Keratinocyte (primary cell): ENCODE measurements around the gene QRSL1. TPM values are rescaled to one million over a fixed set of nuclear protein-coding genes. Genes with fewer than 3 reads are reported as not detected.

ENCODE experiments used
- DNase-seq: peaks from one replicate; pipeline ENCODE4 v3.0.0-alpha.2; 2011; ENCODE audit warnings: low read depth, missing footprints, low spot score
- FAIRE-seq: peaks from 2 replicates; lab custom pipeline; 2011; peaks lifted over from hg19 to GRCh38; lab: Jason Lieb, UNC
- H2AFZ ChIP-seq: 2 replicates; pipeline ENCODE4 v1.6.0; 2012; ENCODE audit warnings: low read length, control low read depth, inconsistent platforms; ENCODE audit not compliant: control insufficient read depth
- H3K27ac ChIP-seq: 2 replicates; pipeline ENCODE4 v1.5.1; 2011; ENCODE audit warnings: low read length; ENCODE audit not compliant: control insufficient read depth, insufficient read depth
- H3K27me3 ChIP-seq: 3 replicates; pipeline ENCODE4 v1.6.0; 2011; ENCODE audit warnings: low read length; ENCODE audit not compliant: control insufficient read depth, insufficient read depth; ENCODE audit errors: extremely low read depth
- H3K36me3 ChIP-seq, 2 experiments: 2 replicates in 1 of 2; 3 replicates in 1 of 2; pipeline ENCODE4 v1.5.1; 2011; ENCODE audit warnings: low read length in 2 of 2, mild to moderate bottlenecking in 1 of 2; ENCODE audit not compliant: control insufficient read depth in 2 of 2, insufficient read depth in 2 of 2; ENCODE audit errors: extremely low read depth in 1 of 2
- H3K4me1 ChIP-seq: 3 replicates; pipeline ENCODE4 v1.5.1; 2011; ENCODE audit warnings: low read length; ENCODE audit not compliant: control insufficient read depth, insufficient read depth; ENCODE audit errors: extremely low read depth
- H3K4me2 ChIP-seq: 3 replicates; pipeline ENCODE4 v1.6.0; 2011; ENCODE audit warnings: low read depth, low read length; ENCODE audit not compliant: control insufficient read depth, insufficient read depth; ENCODE audit errors: extremely low read depth
- H3K4me3 ChIP-seq, 3 experiments: fragments of 200-600 bp in 1 of 3; sonication (generic) in 1 of 3; 2 replicates in 2 of 3; 3 replicates in 1 of 3; pipeline ENCODE4 v1.5.1; 2011 to 2016; ENCODE audit warnings: low read length in 3 of 3, mild to moderate bottlenecking in 3 of 3, control low read depth in 2 of 3, inconsistent platforms in 1 of 3, low read depth in 1 of 3, mixed read lengths in 1 of 3, mixed run types in 1 of 3, moderate library complexity in 1 of 3; ENCODE audit not compliant: control insufficient read depth in 2 of 3, insufficient read depth in 2 of 3; ENCODE audit errors: extremely low read depth in 1 of 3
- H3K79me2 ChIP-seq: 2 replicates; pipeline ENCODE4 v1.6.0; 2012; ENCODE audit warnings: low read length; ENCODE audit not compliant: control insufficient read depth, insufficient read depth
- H3K9ac ChIP-seq: 3 replicates; pipeline ENCODE4 v1.6.0; 2011; ENCODE audit warnings: low read length; ENCODE audit not compliant: control insufficient read depth, insufficient read depth; ENCODE audit errors: extremely low read depth
- H3K9me1 ChIP-seq: 3 replicates; pipeline ENCODE4 v1.6.0; 2011; ENCODE audit warnings: low read length; ENCODE audit not compliant: control insufficient read depth, insufficient read depth; ENCODE audit errors: extremely low read depth
- H3K9me3 ChIP-seq: 2 replicates; pipeline ENCODE4 v1.5.1; 2012; ENCODE audit warnings: low read depth, low read length; ENCODE audit not compliant: control insufficient read depth
- H4K20me1 ChIP-seq: 3 replicates; pipeline ENCODE4 v1.6.0; 2011; ENCODE audit warnings: low read length; ENCODE audit not compliant: control insufficient read depth, insufficient read depth; ENCODE audit errors: extremely low read depth
- CTCF ChIP-seq, 3 experiments: IDR thresholded peaks in 1 of 3; conservative IDR thresholded peaks in 1 of 3; optimal IDR thresholded peaks in 1 of 3; 2 replicates in 2 of 3; 3 replicates in 1 of 3; pipeline versions ENCODE3 to v1.5.1; 2011; ENCODE audit warnings: low read length in 3 of 3, mild to moderate bottlenecking in 3 of 3, moderate library complexity in 2 of 3, control low read depth in 1 of 3, inconsistent platforms in 1 of 3; ENCODE audit not compliant: insufficient read depth in 2 of 3; ENCODE audit errors: extremely low read depth in 1 of 3
- EZH2 ChIP-seq: IDR thresholded peaks from one replicate; pipeline ENCODE4 v1.6.1; 2012; ENCODE audit warnings: inconsistent platforms, mild to moderate bottlenecking, low read length, moderate library complexity
- dilution Hi-C: fragments of 300-500 bp; cut with MboI; formaldehyde crosslinking; loops from one replicate; pipeline ENCODE4 v1.7.0; 2020; ENCODE audit warnings: low sequenced_read_pairs; ENCODE audit not compliant: extremely low pct_ligation_motif_present
- polyA plus RNA-seq, 5 experiments: library from polyadenylated mRNA; depleted of rRNA in 3 of 5; stranded (reverse) in 3 of 5; stranded (forward) in 1 of 5; unstranded in 1 of 5; fragments of >200 nt; gene quantifications; 1 replicate in 1 of 5; 2 replicates in 3 of 5; 3 replicates in 1 of 5; pipeline versions ENCODE4 v1.2.1 to v1.2.3, GENCODE V29; 2011 to 2012; ENCODE audit warnings: missing spikeins in 2 of 5, low read depth in 1 of 5, low replicate concordance in 1 of 5

QRSL1 gene
- polyA plus RNA-seq, 1 donor (not counting 4 experiments of a cell fraction or from before 2014, with no cell fraction given) = 14.6 TPM

- H3K9ac ChIP-seq = no peak overlapping the region
- no peak overlapping the region for H3K4me3 ChIP-seq
- TF ChIP-seq EZH2 (no peak), CTCF (optimal IDR thresholded peaks at IDR 0.05 in 1 of 3, IDR thresholded peaks at IDR 0.05 in 1 of 3, conservative IDR thresholded peaks at IDR 0.05 in 1 of 3; ENCODE audit: extremely low read depth in 1 of 3, insufficient read depth in 2 of 3, low read length in 3 of 3) (no peak)
- DNase-seq (no peak), FAIRE-seq (no peak)
- H3K4me2 ChIP-seq = no peak overlapping the region
- H3K27me3 ChIP-seq = no peaks in the 10 kb centered on the region
- no peaks in the 10 kb centered on the region for H3K9me1 ChIP-seq
- no peak overlapping the region for H2AFZ ChIP-seq
- H3K36me3 ChIP-seq = peaks cover 0 to 2% of the 10 kb centered on the region in 2 experiments
- H3K79me2 ChIP-seq = no peaks in the 10 kb centered on the region
- no peaks in the 10 kb centered on the region for H3K4me1 ChIP-seq
- dilution Hi-C loops = no loop called here
- no peak overlapping the region for H3K27ac ChIP-seq
- no peaks in the 10 kb centered on the region for H4K20me1 ChIP-seq
- no peaks in the 10 kb centered on the region for H3K9me3 ChIP-seq
These were observed 15.2 kb upstream of the QRSL1 start for GRCh38 chr6:106614166-106614565.

GRCh38 chr6:106614592-106615257, 14.7 kb upstream of the QRSL1 start:
- Histone ChIP-seq H3K79me2 (no peaks in the 10 kb centered on the region), H3K9me3 (no peaks in the 10 kb centered on the region), H3K36me3 (peaks cover 0 to 2% of the 10 kb centered on the region in 2 experiments), H3K9ac (no peak overlapping the region), H3K4me1 (no peaks in the 10 kb centered on the region), H2AFZ (no peak overlapping the region), H3K4me3 (no peak overlapping the region), H3K4me2 (no peak overlapping the region), H3K27me3 (no peaks in the 10 kb centered on the region), H3K27ac (no peak overlapping the region), H4K20me1 (no peaks in the 10 kb centered on the region), H3K9me1 (no peaks in the 10 kb centered on the region)
- FAIRE-seq (no peak), DNase-seq (no peak)
- no peak for TF ChIP-seq EZH2
- TF ChIP-seq CTCF (optimal IDR thresholded peaks at IDR 0.05 in 1 of 3, IDR thresholded peaks at IDR 0.05 in 1 of 3, conservative IDR thresholded peaks at IDR 0.05 in 1 of 3; ENCODE audit: extremely low read depth in 1 of 3, insufficient read depth in 2 of 3, low read length in 3 of 3) = no peak
- dilution Hi-C loops = no loop called here
